Vagina (tissue), 2 donors: ENCODE measurements around the gene OR2W1. TPM values are rescaled to one million over a fixed set of nuclear protein-coding genes. Genes with fewer than 3 reads are reported as not detected.

ENCODE experiments used
- DNase-seq, 2 donors: peaks; one replicate each; pipeline ENCODE4 v3.0.0-alpha.2; 2017; ENCODE audit errors: extremely low spot score in 2 of 2
- H3K27ac ChIP-seq: fragments of 200-600 bp; sonication (generic); one replicate; pipeline ENCODE4 v1.5.1; 2019
- H3K27me3 ChIP-seq: fragments of 200-600 bp; sonication (generic); one replicate; pipeline ENCODE4 v1.5.1; 2019
- H3K36me3 ChIP-seq, 2 donors: fragments of 200-600 bp; sonication (generic); one replicate each; pipeline ENCODE4 v1.5.1; 2017 to 2019
- H3K4me1 ChIP-seq: fragments of 200-600 bp; sonication (generic); one replicate; pipeline ENCODE4 v1.5.1; 2019
- H3K4me3 ChIP-seq, 2 donors: fragments of 200-600 bp; sonication (generic); 1 replicate in 1 of 2; 2 replicates in 1 of 2; pipeline ENCODE4 v1.5.1; 2016 to 2019
- H3K9me3 ChIP-seq: fragments of 200-600 bp; sonication (generic); one replicate; pipeline ENCODE4 v1.5.1; 2019
- POLR2A ChIP-seq, 2 donors: fragments of 450-650 bp; IDR thresholded peaks; one replicate each; pipeline ENCODE4 v1.6.1; 2017; ENCODE audit warnings: antibody characterized with exemption in 2 of 2, mild to moderate bottlenecking in 2 of 2, moderate library complexity in 2 of 2
- POLR2AphosphoS5 ChIP-seq, 2 donors: sonication (generic); formaldehyde crosslinking; IDR thresholded peaks; one replicate each; pipeline ENCODE4 v1.9.0; 2017; ENCODE audit warnings: antibody characterized with exemption in 2 of 2, mild to moderate bottlenecking in 2 of 2, low read depth in 1 of 2; ENCODE audit not compliant: insufficient read depth in 1 of 2
- intact Hi-C: fragments of 100-400 bp; cut with DNase I; formaldehyde crosslinking; loops from one replicate; pipeline ENCODE4 v1.15.1; 2023
- total RNA-seq: library from RNA; depleted of rRNA; stranded (reverse); fragments of >200 nt; gene quantifications from one replicate; pipeline ENCODE4 v1.2.3, GENCODE V29; 2016
- TF ChIP-seq, protein P1 (sequence below), 3 experiments: fragments of 450-650 bp in 2 of 3; fragments of 200-600 bp in 1 of 3; sonication (generic) in 1 of 3; IDR thresholded peaks; one replicate each; pipeline ENCODE4 v1.5.1; 2017 to 2019; ENCODE audit warnings: antibody characterized with exemption in 3 of 3, mild to moderate bottlenecking in 2 of 3, moderate library complexity in 2 of 3

The OR2W1 gene, protein sequence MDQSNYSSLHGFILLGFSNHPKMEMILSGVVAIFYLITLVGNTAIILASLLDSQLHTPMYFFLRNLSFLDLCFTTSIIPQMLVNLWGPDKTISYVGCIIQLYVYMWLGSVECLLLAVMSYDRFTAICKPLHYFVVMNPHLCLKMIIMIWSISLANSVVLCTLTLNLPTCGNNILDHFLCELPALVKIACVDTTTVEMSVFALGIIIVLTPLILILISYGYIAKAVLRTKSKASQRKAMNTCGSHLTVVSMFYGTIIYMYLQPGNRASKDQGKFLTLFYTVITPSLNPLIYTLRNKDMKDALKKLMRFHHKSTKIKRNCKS
- total RNA-seq: not detected

DNA sequence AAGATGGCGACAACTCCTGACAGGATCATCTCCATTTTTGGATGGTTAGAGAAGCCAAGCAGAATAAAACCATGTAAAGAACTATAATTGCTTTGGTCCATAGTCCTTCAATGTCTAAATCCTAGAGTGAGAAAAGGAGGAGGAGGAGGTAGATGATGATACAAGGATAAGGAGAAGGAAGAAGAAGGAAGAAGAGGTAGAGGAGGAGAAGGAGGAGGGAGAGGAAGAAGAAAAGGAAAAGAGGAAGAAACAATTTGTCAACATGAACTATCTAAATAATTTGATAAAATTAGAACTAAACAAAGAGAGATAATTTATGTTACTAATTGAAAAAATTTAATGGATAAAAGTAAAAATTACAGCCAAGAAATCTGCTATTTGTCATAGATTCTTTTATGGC lies at the start of gene OR2W1:
Gene OR2W1, minus strand, starts transcription at position 101 of the 400 bp plus-strand sequence. Its CDS starts 0 bp downstream, at position 101.
- intact Hi-C loops: no loop called here
- no peaks in the 10 kb centered on the region for H3K36me3 ChIP-seq
- no peak within 1 kb of the TSS for H3K27ac ChIP-seq
- TF ChIP-seq, protein P1, sequence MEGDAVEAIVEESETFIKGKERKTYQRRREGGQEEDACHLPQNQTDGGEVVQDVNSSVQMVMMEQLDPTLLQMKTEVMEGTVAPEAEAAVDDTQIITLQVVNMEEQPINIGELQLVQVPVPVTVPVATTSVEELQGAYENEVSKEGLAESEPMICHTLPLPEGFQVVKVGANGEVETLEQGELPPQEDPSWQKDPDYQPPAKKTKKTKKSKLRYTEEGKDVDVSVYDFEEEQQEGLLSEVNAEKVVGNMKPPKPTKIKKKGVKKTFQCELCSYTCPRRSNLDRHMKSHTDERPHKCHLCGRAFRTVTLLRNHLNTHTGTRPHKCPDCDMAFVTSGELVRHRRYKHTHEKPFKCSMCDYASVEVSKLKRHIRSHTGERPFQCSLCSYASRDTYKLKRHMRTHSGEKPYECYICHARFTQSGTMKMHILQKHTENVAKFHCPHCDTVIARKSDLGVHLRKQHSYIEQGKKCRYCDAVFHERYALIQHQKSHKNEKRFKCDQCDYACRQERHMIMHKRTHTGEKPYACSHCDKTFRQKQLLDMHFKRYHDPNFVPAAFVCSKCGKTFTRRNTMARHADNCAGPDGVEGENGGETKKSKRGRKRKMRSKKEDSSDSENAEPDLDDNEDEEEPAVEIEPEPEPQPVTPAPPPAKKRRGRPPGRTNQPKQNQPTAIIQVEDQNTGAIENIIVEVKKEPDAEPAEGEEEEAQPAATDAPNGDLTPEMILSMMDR (IDR thresholded peaks at IDR 0.05): no peak
- TF ChIP-seq POLR2AphosphoS5 (IDR thresholded peaks at IDR 0.05; ENCODE audit: insufficient read depth in 1 of 2, low read depth in 1 of 2) (no peak), POLR2A (IDR thresholded peaks at IDR 0.05) (no peak)
- no peak for DNase-seq
- H3K27me3 ChIP-seq: no peaks in the 10 kb centered on the region
- H3K4me3 ChIP-seq: no peak within 1 kb of the TSS
- H3K9me3 ChIP-seq: no peaks in the 10 kb centered on the region
- no peaks in the 10 kb centered on the region for H3K4me1 ChIP-seq

DNA sequence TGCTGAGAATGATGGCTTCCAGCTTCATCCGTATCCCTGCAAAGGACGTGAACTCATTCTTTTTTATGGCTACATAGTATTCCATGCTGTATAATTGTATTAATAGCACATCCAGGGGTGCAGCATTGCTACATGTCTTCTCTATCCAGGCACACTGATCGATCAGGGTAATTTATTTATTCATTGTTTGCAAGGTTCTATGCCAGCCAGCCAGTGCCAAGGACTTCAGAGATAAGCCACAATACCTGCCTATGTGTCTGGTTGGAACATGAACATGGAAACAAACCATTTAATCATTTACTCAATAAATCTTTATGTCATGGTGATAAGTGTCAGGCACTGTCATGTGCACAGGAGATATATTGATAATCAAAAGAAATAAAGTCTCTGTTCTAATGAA lies 48.0 kb upstream of the OR2W1 start:
- no peak for TF ChIP-seq POLR2A (IDR thresholded peaks at IDR 0.05)
- TF ChIP-seq, protein P1 (IDR thresholded peaks at IDR 0.05): no peak
- Histone ChIP-seq H3K9me3 (no peaks in the 10 kb centered on the region), H3K36me3 (no peaks in the 10 kb centered on the region), H3K4me3 (no peak overlapping the region), H3K27ac (no peak overlapping the region), H3K4me1 (no peaks in the 10 kb centered on the region), H3K27me3 (no peaks in the 10 kb centered on the region)
- no peak for DNase-seq
- intact Hi-C loops: no loop called here

DNA sequence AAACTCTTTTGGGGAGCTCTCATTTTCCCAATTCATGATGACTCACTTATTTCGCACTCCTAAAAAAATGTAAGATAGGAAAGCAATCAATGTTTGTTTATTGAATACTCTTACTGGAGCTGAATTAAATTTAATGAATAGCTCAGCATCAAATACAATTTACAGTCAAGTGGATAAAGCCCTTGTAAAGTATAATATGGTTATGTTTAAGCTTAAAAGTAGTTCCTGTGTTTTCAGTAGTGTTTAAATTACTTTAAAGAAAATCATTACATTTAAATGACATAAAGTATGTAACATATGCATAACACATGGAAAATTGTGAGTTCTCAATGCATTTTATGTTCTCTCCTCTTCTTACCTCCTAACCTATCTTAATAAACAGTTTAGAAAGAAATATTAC lies 42.2 kb upstream of the OR2W1 start, which contains the start of gene OR2B3:
Gene OR2B3, minus strand, starts transcription at position 101 of the 400 bp plus-strand sequence. Its CDS starts 65 bp downstream, at position 36.
- Histone ChIP-seq H3K27ac (no peak within 1 kb of the TSS), H3K27me3 (no peaks in the 10 kb centered on the region), H3K4me1 (no peaks in the 10 kb centered on the region), H3K4me3 (no peak within 1 kb of the TSS), H3K36me3 (no peaks in the 10 kb centered on the region), H3K9me3 (no peaks in the 10 kb centered on the region)
- intact Hi-C loops: no loop called here
- DNase-seq: no peak
- TF ChIP-seq POLR2AphosphoS5 (IDR thresholded peaks at IDR 0.05; ENCODE audit: insufficient read depth in 1 of 2, low read depth in 1 of 2) (no peak), POLR2A (IDR thresholded peaks at IDR 0.05) (no peak)
- TF ChIP-seq, protein P1 (IDR thresholded peaks at IDR 0.05): no peak

DNA sequence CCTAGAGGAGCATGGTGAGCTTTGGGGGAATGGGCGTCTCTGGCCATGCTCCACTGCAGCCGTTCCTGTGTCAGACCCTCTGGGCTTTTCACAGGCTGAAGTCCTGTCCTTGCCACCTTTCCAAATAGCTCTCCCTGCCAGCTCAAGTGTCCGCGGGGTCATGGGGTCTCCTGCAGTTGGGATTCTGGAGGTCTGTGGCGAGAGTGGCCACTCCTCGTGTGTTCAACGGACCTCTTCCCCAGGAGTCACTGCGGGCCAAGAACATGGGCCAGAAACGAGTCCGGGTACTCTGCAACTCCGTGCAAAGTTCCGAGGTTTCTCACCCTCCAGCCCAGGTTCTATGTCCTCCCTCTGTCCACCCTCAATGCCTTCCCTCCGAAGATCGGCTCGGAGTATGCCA lies 37.5 kb upstream of the OR2W1 start:
- H3K36me3 ChIP-seq: no peaks in the 10 kb centered on the region
- TF ChIP-seq POLR2A (IDR thresholded peaks at IDR 0.05): no peak
- no peak for TF ChIP-seq POLR2AphosphoS5 (IDR thresholded peaks at IDR 0.05; ENCODE audit: insufficient read depth in 1 of 2, low read depth in 1 of 2)
- TF ChIP-seq, protein P1 (IDR thresholded peaks at IDR 0.05): no peak
- intact Hi-C loops: no loop called here
- H3K4me3 ChIP-seq: no peak overlapping the region
- no peaks in the 10 kb centered on the region for H3K9me3 ChIP-seq
- DNase-seq: no peak
- H3K4me1 ChIP-seq: no peaks in the 10 kb centered on the region
- no peak overlapping the region for H3K27ac ChIP-seq
- H3K27me3 ChIP-seq: no peaks in the 10 kb centered on the region

DNA sequence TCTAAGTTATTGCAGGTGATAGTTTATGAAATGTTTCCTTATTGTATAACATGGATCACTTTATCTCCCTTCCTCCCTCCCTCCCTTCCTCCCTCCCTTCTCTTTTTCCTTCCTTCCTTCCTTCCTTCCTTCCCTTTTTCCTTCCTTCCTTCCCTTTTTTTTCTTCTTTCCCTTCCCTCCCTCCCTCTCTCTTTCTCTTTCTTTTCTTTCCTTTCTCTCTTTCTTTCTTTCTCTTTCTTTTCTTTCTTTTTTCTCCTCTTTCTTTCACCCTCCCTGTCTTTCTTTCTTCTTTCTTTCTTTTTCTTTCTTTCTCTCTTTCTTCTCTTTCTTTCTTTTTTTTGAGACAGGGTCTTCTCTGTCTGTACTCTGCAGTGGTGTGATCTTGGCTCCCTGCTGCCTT lies 36.3 kb upstream of the OR2W1 start:
- Histone ChIP-seq H3K27me3 (no peaks in the 10 kb centered on the region), H3K4me1 (no peaks in the 10 kb centered on the region), H3K9me3 (no peaks in the 10 kb centered on the region), H3K4me3 (no peak overlapping the region), H3K27ac (no peak overlapping the region), H3K36me3 (no peaks in the 10 kb centered on the region)
- intact Hi-C loops: no loop called here
- TF ChIP-seq, protein P1 (IDR thresholded peaks at IDR 0.05): no peak
- no peak for TF ChIP-seq POLR2A (IDR thresholded peaks at IDR 0.05)
- TF ChIP-seq POLR2AphosphoS5 (IDR thresholded peaks at IDR 0.05; ENCODE audit: insufficient read depth in 1 of 2, low read depth in 1 of 2): no peak
- no peak for DNase-seq
